Measurements from ENCODE around the gene EPC2. TPM values are rescaled to one million over a fixed set of nuclear protein-coding genes. Genes with fewer than 3 reads are reported as not detected.

EPC2 gene
- total and polyA plus RNA-seq, 10 of the 15 experiments (the other 5 are each of a cell fraction or from before 2014, with no cell fraction given): 2.0 to 16.5 (median 10.8) TPM

- Histone ChIP-seq H3K27ac (ENCODE audit: control insufficient read depth, insufficient read depth) (no peak overlapping the region), H3K27me3 (replicated peaks in 1 of 2; ENCODE audit: control insufficient read depth in 2 of 2, insufficient read depth in 2 of 2, low read length in 1 of 2) (no peaks in the 10 kb centered on the region), H3K4me1 (ENCODE audit: control insufficient read depth, insufficient read depth, low read length) (no peaks in the 10 kb centered on the region; the same call in 1 of the 2 replicates), H3K9ac (ENCODE audit: control insufficient read depth, insufficient read depth, low read length) (no peak overlapping the region), H3K4me2 (ENCODE audit: control insufficient read depth, insufficient read depth) (no peak overlapping the region), H3K9me3 (replicated peaks; ENCODE audit: control insufficient read depth, insufficient read depth, low read length) (no peaks in the 10 kb centered on the region), H3K4me3 (no peak overlapping the region), H4K20me1 (ENCODE audit: control insufficient read depth, insufficient read depth) (no peaks in the 10 kb centered on the region), H3K79me2 (ENCODE audit: control insufficient read depth, insufficient read depth, low read length) (peaks cover 49% of the 10 kb centered on the region), H2AFZ (ENCODE audit: control insufficient read depth, low read depth, low read length) (no peak overlapping the region), H3K36me3 (ENCODE audit: control insufficient read depth in 2 of 2, insufficient read depth in 2 of 2, low read length in 1 of 2) (no peaks in the 10 kb centered on the region)
- ChIA-PET SMC1A (ENCODE audit: uncharacterized antibody, unreplicated experiment) (interaction anchor here (0.6 kb wide), 1 partner anchor 740 kb away, joined by 3 read pairs; no protein-coding TSS in a partner anchor), RAD21 (ENCODE audit: unreplicated experiment) (no interaction called here), POLR2A (no interaction called here), CTCF (interaction anchor here (0.6 to 1.7 kb wide), 2 partner anchors 14 to 1855 kb away, joined by 3 read pairs; no protein-coding TSS in a partner anchor)
- DNase-seq (ENCODE audit: low read depth, low spot score) (no peak), ATAC-seq (peak; percentile 34; the same call in 2 of the 3 replicates), FAIRE-seq (no peak)
- in situ Hi-C loops (cut with MboI): no loop called here
- TF ChIP-seq EED (IDR thresholded peaks at IDR 0.05; ENCODE audit: low read depth): no peak
- no peak for TF ChIP-seq TAF1 (IDR thresholded peaks at IDR 0.05; ENCODE audit: borderline replicate concordance, low read depth, low read length)
- no peak for TF ChIP-seq HCFC1 (IDR thresholded peaks at IDR 0.05; ENCODE audit: low read length)
- BruUV-seq (replicated peaks): no TSS peak
- intact Hi-C loops (cut with micrococcal nuclease; ENCODE audit: unreplicated experiment): no loop called here
Measured at GRCh38 chr2:148666555-148666954, 22.0 kb downstream of the EPC2 start.

- intact Hi-C loops (cut with micrococcal nuclease; ENCODE audit: unreplicated experiment) (no loop called here), in situ Hi-C loops (cut with MboI) (no loop called here)
- no peaks in the 10 kb centered on the region for H4K20me1 ChIP-seq (ENCODE audit: control insufficient read depth, insufficient read depth)
- no peak overlapping the region for H3K27ac ChIP-seq (ENCODE audit: control insufficient read depth, insufficient read depth)
- H3K9me3 ChIP-seq (replicated peaks; ENCODE audit: control insufficient read depth, insufficient read depth, low read length): no peaks in the 10 kb centered on the region; the same call in 2 of the 3 replicates
- no peak overlapping the region for H3K4me2 ChIP-seq (ENCODE audit: control insufficient read depth, insufficient read depth)
- no peak overlapping the region for H2AFZ ChIP-seq (ENCODE audit: control insufficient read depth, low read depth, low read length)
- FAIRE-seq (no peak), ATAC-seq (peak; percentile 14), DNase-seq (ENCODE audit: low read depth, low spot score) (no peak)
- RAD21 ChIA-PET (ENCODE audit: unreplicated experiment): no interaction called here
- SMC1A ChIA-PET (ENCODE audit: uncharacterized antibody, unreplicated experiment): interaction anchor here (0.6 kb wide), 1 partner anchor 741 kb away, joined by 3 read pairs; no protein-coding TSS in a partner anchor
- no peak overlapping the region for H3K4me3 ChIP-seq
- CTCF ChIA-PET: no interaction called here
- no TSS peak for BruUV-seq (replicated peaks)
- no peaks in the 10 kb centered on the region for H3K27me3 ChIP-seq (replicated peaks in 1 of 2; ENCODE audit: control insufficient read depth in 2 of 2, insufficient read depth in 2 of 2, low read length in 1 of 2)
- POLR2A ChIA-PET: no interaction called here
- H3K9ac ChIP-seq (ENCODE audit: control insufficient read depth, insufficient read depth, low read length): no peak overlapping the region
- peaks cover 56% of the 10 kb centered on the region for H3K79me2 ChIP-seq (ENCODE audit: control insufficient read depth, insufficient read depth, low read length)
- 74% methylated on average over 4 of the region's 4 CpGs for WGBS (ENCODE audit: insufficient coverage, insufficient replicate concordance, low lambda C conversion rate, missing lambda C conversion rate)
- H3K4me1 ChIP-seq (ENCODE audit: control insufficient read depth, insufficient read depth, low read length): no peaks in the 10 kb centered on the region; the same call in 1 of the 2 replicates
- no peaks in the 10 kb centered on the region for H3K36me3 ChIP-seq (ENCODE audit: control insufficient read depth in 2 of 2, insufficient read depth in 2 of 2, low read length in 1 of 2)
- TF ChIP-seq MXI1 (IDR thresholded peaks at IDR 0.05; ENCODE audit: low read depth, low read length): no peak
- TF ChIP-seq, protein P1, sequence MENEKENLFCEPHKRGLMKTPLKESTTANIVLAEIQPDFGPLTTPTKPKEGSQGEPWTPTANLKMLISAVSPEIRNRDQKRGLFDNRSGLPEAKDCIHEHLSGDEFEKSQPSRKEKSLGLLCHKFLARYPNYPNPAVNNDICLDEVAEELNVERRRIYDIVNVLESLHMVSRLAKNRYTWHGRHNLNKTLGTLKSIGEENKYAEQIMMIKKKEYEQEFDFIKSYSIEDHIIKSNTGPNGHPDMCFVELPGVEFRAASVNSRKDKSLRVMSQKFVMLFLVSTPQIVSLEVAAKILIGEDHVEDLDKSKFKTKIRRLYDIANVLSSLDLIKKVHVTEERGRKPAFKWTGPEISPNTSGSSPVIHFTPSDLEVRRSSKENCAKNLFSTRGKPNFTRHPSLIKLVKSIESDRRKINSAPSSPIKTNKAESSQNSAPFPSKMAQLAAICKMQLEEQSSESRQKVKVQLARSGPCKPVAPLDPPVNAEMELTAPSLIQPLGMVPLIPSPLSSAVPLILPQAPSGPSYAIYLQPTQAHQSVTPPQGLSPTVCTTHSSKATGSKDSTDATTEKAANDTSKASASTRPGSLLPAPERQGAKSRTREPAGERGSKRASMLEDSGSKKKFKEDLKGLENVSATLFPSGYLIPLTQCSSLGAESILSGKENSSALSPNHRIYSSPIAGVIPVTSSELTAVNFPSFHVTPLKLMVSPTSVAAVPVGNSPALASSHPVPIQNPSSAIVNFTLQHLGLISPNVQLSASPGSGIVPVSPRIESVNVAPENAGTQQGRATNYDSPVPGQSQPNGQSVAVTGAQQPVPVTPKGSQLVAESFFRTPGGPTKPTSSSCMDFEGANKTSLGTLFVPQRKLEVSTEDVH (IDR thresholded peaks at IDR 0.05; ENCODE audit: low read depth, partially characterized antibody): no peak
- TF ChIP-seq SIN3A (IDR thresholded peaks at IDR 0.05; ENCODE audit: low read depth, low read length): no peak
- TF ChIP-seq, protein P2, sequence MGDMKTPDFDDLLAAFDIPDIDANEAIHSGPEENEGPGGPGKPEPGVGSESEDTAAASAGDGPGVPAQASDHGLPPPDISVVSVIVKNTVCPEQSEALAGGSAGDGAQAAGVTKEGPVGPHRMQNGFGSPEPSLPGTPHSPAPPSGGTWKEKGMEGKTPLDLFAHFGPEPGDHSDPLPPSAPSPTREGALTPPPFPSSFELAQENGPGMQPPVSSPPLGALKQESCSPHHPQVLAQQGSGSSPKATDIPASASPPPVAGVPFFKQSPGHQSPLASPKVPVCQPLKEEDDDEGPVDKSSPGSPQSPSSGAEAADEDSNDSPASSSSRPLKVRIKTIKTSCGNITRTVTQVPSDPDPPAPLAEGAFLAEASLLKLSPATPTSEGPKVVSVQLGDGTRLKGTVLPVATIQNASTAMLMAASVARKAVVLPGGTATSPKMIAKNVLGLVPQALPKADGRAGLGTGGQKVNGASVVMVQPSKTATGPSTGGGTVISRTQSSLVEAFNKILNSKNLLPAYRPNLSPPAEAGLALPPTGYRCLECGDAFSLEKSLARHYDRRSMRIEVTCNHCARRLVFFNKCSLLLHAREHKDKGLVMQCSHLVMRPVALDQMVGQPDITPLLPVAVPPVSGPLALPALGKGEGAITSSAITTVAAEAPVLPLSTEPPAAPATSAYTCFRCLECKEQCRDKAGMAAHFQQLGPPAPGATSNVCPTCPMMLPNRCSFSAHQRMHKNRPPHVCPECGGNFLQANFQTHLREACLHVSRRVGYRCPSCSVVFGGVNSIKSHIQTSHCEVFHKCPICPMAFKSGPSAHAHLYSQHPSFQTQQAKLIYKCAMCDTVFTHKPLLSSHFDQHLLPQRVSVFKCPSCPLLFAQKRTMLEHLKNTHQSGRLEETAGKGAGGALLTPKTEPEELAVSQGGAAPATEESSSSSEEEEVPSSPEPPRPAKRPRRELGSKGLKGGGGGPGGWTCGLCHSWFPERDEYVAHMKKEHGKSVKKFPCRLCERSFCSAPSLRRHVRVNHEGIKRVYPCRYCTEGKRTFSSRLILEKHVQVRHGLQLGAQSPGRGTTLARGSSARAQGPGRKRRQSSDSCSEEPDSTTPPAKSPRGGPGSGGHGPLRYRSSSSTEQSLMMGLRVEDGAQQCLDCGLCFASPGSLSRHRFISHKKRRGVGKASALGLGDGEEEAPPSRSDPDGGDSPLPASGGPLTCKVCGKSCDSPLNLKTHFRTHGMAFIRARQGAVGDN (IDR thresholded peaks at IDR 0.05): no peak
- TF ChIP-seq BCL3 (IDR thresholded peaks at IDR 0.05; ENCODE audit: borderline replicate concordance, insufficient read depth, low read depth, low read length, poor library complexity, severe bottlenecking): no peak
Measured at GRCh38 chr2:148667113-148667836, 22.7 kb downstream of the EPC2 start.
